ENCODE data around the gene KLKB1.
"Not testable (repeated sequence)": the region's sequence is repeated elsewhere in the genome, so short reads cannot be mapped to it uniquely, and the experiment has no call there.

KLKB1 gene

DNA sequence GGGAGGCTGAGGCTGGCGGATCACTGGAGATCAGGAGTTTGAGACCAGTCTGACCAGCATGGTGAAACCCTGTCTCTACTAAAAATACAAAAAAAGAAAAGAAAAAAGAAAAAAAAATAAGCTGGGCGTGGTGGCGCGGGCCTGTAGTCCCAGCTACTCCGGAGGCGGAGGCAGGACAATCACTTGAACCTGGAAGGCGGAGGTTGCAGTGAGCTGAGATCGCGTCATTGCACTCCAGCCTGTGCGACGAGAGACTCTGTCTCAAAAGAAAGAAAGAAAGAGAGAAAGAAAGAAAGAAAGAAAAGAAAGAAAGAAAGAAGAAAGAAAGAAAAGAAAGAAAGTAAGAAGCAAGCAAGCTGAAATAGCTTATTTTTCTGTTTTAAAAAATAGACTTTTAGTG lies 37.9 kb downstream of the KLKB1 start:
- DNase-seq (ENCODE audit: low read depth in 2 of 2), result not testable (repeated sequence)

DNA sequence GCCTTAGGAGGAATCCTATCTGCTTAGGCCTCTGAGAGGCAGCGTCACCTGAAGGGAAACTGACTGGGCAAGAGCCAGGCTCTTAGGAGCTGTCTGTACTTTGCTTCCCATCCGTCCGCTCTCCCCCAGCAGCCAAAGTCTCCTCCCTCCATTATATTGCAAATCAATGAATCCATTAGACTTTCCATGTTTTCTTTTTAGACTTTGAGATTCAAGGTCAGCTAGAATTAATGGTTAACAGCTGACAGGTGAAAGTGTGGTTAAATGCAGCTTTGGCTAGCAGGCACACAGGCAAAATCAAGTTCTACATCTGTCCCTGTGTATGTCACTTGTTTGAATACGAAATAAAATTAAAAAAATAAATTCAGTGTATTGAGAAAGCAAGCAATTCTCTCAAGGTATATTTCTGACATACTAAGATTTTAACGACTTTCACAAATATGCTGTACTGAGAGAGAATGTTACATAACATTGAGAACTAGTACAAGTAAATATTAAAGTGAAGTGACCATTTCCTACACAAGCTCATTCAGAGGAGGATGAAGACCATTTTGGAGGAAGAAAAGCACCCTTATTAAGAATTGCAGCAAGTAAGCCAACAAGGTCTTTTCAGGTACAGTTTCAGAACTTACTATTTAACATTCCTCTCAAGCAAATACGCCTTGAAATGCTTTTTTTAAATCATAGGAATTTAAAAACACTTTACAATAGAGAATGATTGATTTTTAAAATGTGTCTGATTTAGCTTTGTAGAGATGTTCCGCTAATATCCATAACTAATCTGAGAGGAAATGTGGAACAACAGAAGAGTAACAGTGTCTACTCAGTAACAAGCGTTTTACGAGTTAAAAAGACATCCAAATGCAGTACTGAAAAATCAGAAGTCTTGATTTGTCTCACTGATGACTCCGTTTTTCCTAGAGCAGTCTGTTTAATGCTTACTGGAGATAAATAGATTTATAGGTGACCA lies 38.7 kb downstream of the KLKB1 start, which contains the start of gene F11:
Gene F11, plus strand, starts transcription at position 507 of the 970 bp plus-strand sequence. CDS start 948 bp downstream, outside the sequence.
- DNase-seq (ENCODE audit: low read depth in 2 of 2), result no peak

DNA sequence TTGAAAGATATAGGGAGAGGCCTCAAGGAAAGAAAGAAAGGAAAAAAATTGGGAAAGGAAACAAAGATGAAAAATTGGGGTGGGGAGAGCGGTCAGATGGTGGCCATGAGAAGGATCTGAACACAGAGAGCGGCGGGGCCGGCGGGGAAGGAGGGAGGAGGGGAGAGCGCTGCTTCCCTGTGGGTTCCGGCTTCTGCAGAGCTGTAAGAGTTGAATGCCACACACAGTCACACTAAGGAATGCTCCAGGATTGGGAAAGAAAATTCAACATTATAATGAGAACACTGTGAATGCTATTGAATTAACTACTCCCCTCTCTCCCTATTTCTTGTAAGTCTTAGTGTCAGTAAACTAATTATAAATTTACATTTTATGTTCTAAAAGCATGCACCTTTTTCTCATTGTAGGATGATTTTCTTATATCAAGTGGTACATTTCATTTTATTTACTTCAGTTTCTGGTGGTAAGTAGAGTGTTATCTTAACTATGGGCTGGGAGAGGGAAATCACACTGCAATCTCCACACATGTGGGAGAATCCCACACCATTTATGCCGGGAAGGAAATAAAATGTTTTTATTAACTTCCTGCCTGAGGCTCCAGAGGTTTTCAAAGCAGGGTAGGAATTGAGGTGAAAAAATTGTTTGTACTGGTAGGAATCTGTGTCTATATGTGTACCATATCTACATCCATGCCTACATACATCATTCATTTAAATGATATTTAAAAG lies 39.6 kb downstream of the KLKB1 start:
- DNase-seq (ENCODE audit: low read depth in 2 of 2), result no peak

DNA sequence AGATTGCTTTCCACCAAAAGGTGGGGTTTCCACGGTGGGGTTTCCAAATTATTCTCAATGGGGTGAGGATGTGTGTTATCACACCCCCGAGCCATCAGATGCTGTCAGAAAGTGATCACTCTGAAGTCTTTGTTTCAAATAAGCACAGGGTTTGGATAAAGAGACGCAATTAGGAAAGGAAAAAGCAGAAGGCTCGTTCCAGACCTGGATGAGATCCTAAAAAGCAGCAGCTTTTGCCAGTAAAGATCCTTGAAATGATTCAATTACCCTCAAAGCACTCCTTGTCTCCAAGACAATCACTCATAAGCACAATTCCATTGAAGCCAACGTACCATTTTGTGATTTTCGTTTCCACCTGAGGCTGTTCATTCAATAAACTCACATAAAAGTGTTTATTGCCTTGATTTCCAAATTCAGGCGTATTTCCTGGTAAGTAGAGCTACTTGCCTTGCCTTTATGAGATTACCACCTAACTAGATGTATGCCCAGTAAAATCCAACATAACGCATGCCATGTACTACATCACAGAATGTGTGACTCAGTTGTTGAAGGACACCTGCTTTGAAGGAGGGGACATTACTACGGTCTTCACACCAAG lies 43.9 kb downstream of the KLKB1 start:
- DNase-seq (ENCODE audit: low read depth in 2 of 2), result no peak

DNA sequence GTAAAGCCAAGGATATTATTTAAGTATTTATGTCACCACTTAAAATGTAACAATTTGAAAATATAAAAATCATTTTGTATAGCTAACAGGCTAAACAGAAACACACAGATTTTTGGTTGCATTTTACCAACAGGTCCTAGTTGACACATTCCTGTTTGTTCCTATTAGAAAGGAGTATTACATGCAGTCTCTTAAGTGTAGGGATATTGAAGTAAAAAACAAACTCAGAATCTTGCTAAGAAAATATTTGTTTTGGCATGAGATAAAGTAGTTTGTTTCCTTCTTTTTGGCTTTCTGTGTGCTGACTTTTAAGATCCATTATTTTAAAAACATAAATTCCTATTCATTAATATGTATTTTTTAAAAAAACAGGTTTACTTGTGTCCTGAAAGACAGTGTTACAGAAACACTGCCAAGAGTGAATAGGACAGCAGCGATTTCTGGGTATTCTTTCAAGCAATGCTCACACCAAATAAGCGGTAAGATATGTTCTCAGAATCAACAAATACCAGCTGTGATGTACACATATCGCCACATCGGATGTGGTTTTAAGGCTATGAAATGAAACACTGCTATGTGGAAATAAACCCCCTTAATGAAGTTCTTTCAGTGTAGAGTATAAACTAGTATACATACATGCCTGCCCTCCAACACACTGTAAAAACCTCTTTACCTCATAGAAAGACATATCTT lies 45.5 kb downstream of the KLKB1 start:
- DNase-seq (ENCODE audit: low read depth in 2 of 2), result no peak

DNA sequence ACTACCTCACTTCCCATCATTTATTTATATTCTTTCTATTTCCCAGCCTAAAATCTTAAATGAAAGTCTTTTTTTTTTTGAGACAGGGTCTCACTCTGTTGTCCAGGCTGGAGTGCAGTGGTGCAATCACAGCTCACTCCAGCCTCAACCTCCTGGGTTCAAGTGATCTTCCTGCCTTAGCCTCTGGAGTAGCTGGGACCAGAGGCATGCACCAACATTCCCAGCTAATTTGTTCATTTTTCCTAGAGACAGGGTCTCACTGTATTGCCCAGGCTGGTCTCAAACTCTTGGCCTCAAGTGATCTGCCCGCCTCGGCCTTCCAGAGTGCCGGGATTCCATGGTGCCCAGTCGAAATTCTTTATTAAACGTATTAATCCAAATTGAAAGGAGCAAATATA lies 46.1 kb downstream of the KLKB1 start:
- not testable (repeated sequence) for DNase-seq (ENCODE audit: low read depth in 2 of 2)

DNA sequence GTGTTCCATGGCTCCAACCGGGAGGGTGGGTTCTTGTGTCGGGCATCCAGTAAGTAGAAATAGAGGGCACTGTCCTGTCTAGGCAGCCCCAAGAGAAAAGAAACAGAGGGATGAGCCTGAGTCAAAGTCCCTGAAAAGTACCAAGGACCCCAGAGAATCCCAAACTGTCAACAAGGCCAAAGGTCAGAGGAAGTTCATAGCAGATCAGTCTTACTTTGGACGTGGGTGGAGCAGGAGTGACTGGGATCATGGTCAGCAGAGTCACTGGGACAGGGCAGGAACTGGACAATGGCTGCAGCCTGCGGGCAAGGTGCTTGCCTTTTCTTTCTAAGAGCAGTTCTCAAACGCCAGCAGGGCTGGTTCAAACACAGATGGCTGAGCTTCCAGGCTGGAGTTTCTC lies 56.0 kb downstream of the KLKB1 start:
- DNase-seq (ENCODE audit: low read depth in 2 of 2), result no peak

DNA sequence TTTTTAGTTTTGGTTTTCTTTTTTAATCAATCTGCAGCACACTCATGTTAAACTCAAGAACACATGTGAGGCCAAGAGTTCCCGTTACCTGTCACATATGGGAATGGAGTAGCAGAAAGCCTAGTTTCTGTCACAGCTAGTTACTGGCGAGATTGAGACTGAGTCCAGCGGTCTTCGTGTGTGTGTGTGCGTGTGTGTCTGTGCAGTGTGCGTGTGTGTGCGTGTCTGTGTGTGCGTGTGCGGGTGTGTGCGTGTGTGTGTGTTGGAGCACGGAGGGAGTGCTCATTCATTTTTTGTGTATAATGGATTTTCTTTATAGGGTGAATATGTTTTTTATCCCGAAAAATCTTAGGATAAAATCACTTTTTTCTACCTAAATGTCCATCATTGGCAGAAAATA lies 57.8 kb downstream of the KLKB1 start:
- DNase-seq (ENCODE audit: low read depth in 2 of 2), result no peak

DNA sequence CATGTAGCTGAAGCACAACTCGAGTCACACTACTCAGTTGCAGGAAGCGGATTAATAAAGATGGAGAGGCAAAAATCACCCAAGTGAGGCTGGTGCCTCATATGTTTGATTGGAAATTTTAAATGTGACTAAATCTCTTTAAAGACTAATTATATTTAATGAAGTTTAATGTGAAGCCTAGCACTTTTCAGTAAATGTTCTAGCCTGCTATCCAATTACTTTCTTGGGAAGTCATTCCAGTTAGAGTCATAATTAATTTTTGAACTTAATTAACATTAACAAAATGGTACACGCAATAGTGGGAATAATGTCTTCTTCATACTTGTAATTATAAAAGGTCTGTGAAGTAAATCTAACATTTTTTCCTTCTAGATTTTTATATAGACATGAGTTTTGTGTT lies 59.3 kb downstream of the KLKB1 start:
- DNase-seq (ENCODE audit: low read depth in 2 of 2), result no peak

DNA sequence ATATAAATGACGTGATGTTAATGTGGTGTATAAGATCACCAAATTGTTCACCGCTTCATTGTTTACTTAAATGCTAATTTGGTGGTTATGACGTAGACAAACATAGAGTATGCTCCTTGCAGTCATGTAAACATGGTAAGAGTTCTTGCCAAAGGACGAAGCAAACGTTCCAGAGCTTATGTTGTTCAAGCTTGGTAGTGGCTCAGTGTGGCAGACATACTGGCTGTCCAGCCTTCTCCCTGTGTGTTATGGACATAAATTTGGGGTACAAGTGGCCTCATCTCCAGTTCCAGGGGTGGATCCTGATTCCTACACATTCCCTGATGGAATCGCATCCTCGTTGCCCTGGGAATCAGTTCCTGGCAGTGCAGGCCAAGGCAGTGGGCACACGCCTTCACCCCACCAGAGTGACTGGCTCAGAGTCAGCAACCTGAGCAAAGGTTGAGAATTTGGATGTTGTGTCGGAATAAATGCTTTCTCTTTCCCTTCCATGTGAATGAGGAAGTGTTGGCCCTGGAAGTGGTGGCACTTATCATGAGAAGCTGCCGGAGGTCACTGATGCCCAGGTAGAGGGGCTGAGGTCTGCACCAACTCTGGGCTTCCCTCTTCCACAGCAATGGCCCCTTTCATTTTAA lies 64.1 kb downstream of the KLKB1 start:
- no peak for DNase-seq (ENCODE audit: low read depth in 2 of 2)

DNA sequence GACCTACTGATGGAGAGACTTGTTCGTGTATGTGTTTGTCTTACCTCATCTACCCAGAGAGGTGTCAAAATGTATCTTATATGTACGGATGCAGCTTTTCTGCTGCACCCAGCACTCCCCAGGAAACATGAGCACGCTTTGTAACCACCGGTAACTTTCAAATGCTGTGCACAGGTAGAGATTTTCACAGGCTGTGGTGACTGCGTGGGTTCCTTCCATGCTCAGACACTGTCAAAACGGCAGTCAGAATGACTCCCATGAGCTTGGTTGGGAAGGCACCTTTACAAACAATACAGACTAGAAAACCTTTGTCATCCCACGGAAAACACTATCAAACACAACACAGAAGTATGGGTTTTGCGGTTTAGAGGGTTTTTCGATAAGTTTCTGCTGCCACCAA lies 66.9 kb downstream of the KLKB1 start:
- DNase-seq (ENCODE audit: low read depth in 2 of 2), result no peak

DNA sequence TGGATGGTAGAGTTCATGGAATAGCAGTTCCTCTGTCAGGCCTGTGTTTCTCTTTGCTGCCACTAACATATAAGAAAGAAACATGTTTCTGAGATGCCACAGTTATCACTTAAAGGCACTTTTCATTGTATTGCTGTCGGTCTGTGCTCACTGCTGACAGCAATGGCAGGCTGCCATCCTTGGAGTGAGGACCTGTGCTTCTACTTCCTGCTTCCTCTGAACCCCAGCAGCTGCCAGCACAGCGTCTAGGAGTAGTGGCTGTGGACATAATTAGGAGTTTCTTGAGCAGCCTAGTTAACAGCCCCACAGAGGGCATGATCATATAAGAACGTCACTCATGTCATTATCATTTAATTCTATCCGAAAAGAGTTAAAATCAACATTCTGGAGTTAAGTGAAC lies 69.2 kb downstream of the KLKB1 start:
- no peak for DNase-seq (ENCODE audit: low read depth in 2 of 2)

DNA sequence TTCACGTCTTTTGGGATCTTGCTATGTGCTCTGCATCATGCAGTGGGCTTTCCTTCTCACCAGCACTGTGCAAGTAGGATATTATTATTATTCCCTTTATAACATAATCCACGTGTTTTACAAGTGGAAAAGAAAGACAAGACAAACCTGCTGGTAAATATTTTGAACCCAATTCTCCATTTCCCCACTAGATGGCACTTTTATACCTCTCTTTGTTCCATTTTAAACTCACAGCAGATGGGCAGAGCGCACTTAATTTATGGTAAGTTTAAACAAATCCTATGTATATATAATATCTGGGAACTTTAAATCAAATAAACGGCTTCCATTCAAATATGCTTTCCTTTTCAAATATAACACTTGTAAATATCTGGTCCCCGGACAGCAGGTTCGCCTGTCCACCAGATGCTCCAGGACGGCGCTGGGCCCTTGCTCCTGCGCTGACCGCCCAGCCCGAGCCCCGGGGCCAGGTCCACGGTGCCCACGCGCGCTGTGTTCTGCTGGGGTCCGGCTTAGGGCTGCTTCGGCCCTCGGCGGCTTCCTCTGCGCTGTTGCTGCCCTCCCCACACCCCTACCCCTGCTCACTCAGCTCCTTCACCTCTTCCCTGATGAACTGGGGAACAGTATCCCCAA lies 69.8 kb downstream of the KLKB1 start:
- no peak for DNase-seq (ENCODE audit: low read depth in 2 of 2)

DNA sequence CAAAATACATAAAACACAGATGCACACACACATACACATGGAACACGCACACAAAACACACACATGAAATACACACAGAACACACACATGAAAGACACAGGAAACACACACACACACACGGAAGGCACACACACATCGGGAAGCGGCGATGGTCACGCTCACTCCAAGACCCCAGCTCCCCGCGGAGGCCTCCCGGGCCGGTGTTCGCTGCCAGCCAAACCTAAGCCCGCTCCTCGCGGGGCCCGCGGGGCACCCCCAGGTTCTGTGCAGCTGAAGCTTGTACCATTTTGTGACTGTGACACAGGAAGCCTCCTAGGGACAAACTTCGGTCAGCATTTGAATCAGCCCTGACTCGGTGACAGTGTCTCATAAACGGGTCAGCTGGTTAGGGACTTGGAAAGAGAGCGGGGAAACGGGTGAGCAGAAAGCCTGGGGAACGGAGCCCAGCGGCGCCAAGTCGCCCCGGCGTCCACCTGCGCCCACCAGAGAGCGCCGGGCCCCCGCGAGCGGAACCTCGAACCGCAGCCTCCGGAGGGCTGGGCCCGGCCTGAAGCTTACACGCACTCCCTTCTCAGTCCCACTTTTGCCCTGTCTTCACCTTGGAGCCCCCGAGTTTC lies 70.8 kb downstream of the KLKB1 start:
- no peak for DNase-seq (ENCODE audit: low read depth in 2 of 2)

DNA sequence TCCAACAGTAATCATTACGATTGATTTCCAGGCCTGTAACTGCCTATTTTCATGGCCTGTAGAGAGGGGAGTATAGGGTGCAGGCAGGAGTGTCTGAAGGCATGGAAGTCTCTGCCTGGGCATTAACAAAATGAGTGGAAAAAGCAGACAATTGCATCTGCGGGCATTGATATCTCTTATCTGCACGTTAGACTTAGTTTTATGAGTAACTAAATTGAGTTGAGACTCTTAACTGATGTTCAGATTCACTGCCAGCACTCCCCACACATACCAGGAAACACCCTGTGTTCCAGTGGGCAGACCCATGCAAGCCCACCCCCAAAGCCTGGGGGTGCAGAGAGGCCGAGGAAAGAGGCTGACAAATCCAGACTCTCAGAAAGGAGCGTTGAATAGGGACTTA lies 72.0 kb downstream of the KLKB1 start:
- DNase-seq (ENCODE audit: low read depth in 2 of 2), result no peak

DNA sequence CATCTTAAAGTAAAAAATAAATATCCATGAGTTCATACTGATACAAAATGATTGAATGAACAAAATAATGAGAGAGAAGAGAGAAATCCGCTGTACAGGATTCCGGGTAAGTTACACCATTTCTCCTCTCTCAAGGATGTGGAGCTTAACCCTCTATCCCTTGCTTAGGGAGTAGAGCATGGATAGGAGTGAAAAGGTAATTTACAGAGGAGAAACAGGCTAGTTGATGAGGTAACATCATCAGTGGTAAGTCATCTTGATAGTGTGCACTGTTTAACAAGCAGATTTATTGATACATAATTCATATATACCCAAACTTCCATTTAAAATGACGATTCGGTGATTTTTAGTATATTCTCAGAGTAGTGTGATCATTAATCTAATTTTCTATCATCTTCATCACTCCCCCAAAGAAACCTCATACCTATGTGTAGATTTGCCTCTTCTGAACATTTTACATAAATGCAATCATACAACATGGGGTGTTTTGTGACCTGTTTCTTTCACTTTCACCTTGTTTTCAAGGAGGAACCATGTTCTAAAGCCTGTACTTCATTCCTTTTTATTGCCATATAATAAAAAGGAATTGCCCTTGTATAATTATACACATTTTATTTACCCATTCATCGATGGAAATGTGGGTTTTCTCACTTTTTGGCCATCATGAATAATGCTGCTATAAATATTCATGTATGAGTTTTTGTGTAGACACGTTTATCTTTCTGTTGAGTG lies 73.5 kb downstream of the KLKB1 start:
- DNase-seq (ENCODE audit: low read depth in 2 of 2), result no peak

DNA sequence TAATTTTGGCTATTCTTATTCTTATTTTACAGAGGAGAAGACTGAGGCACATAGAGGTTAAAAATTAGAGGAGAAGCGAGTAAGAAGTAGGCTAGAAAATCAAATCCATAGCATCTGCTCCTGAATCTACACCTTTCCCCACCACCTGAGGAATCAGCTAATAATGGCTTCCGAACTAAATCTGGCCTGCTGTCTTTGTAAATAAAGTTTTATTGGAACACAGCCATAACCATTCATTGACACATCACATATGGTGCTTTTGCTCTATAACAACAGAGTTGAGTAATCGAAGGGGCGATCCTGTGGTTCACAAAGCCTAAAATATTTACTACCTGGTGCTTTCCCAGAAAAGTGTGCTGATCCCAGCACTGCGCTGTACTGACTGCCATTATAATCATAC lies 76.9 kb downstream of the KLKB1 start:
- no peak for DNase-seq (ENCODE audit: low read depth in 2 of 2)

DNA sequence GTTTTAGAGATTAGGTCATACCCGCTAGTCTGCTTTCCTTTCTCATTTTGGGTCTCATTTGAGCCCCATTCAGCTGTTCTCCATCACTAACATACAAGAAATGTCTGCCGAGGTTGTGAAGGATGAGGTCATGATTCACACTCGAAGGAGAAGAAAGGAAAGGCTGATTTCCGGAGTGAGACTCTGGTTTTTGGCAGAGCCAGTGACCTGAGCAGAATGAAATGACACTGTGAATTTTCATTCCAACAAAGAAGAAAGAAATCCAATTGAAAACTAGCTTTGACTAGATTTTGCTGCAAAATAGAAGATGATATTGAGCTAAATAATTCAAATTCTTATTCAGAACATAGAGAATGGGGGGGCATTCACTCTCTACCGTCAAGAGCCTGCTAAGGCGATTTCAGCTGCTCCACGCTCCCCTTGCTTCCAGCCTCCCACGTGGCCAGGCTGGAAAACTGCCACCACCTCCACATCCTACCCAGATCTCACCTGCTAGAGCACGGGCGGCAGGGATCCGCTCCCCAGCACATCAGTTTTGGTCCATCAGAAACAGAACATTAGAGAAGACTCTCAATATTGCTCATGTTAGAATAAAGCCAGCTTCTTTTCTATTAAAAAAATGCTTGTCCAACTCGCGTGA lies 77.7 kb downstream of the KLKB1 start:
- no peak for DNase-seq (ENCODE audit: low read depth in 2 of 2)

DNA sequence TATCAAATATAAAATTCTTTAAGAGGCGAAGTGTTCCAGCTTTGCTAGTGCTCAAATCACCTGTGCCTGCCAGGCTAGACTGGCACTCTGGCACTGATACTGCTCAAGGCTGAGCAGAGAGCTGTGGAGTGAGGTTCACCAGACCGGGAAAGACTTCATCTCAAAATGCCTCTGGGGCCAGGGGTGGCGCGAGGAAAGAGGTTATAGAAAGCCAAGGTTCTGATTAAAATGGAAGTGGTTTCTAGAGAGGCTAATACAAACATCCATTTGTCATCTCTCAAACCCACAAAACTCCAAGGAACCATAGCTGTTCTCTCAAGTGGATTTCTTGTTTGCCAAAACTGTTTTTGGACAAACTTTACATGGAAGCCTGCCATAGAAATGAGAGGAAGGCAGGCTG lies 80.2 kb downstream of the KLKB1 start:
- DNase-seq (ENCODE audit: low read depth in 2 of 2), result no peak
